GM23338 (cell line): ENCODE results near the gene ZNF335. TPM values are rescaled to one million over a fixed set of nuclear protein-coding genes. Genes with fewer than 3 reads are reported as not detected.

ENCODE experiments used
- ATAC-seq: fragments of 200-7000 bp; cut with Tn5 transposase; 3 replicates; pipeline ENCODE4 v1.9.1; 2020
- DNase-seq: peaks from one replicate; pipeline ENCODE4 v3.0.0-alpha.2; 2015; ENCODE audit warnings: low spot score
- H2AFZ ChIP-seq: fragments of 200-600 bp; sonication (generic); 2 replicates; pipeline ENCODE4 v1.8.0; 2016; ENCODE audit warnings: antibody characterized with exemption, mild to moderate bottlenecking, moderate library complexity
- H3F3A ChIP-seq: fragments of 200-600 bp; sonication (generic); replicated peaks from 2 replicates; pipeline ENCODE4 v1.8.0; 2017; ENCODE audit warnings: antibody characterized with exemption, mixed run types, low read depth
- H3K27ac ChIP-seq: fragments of 200-600 bp; sonication (generic); 2 replicates; pipeline ENCODE4 v1.6.1; 2016; ENCODE audit warnings: low read depth
- H3K27me3 ChIP-seq: fragments of 200-600 bp; sonication (generic); 2 replicates; pipeline ENCODE4 v1.8.0; 2016; ENCODE audit warnings: mild to moderate bottlenecking, mixed run types, moderate library complexity; ENCODE audit not compliant: insufficient read depth
- H3K36me3 ChIP-seq: fragments of 200-600 bp; sonication (generic); 2 replicates; pipeline ENCODE4 v1.8.0; 2016; ENCODE audit warnings: mild to moderate bottlenecking; ENCODE audit not compliant: insufficient read depth
- H3K4me1 ChIP-seq: fragments of 200-600 bp; sonication (generic); 2 replicates; pipeline ENCODE4 v1.8.0; 2016; ENCODE audit warnings: mild to moderate bottlenecking, moderate library complexity; ENCODE audit not compliant: insufficient read depth
- H3K4me2 ChIP-seq: fragments of 200-600 bp; sonication (generic); 2 replicates; pipeline ENCODE4 v1.7.1; 2017; ENCODE audit warnings: mixed run types
- H3K4me3 ChIP-seq: fragments of 200-600 bp; sonication (generic); 2 replicates; pipeline ENCODE4 v1.6.1; 2016; ENCODE audit warnings: mixed run types
- H3K79me2 ChIP-seq: fragments of 200-600 bp; sonication (generic); replicated peaks from 2 replicates; pipeline ENCODE4 v1.8.0; 2017; ENCODE audit warnings: mild to moderate bottlenecking; ENCODE audit not compliant: insufficient read depth
- H3K9me2 ChIP-seq: fragments of 200-600 bp; sonication (generic); 2 replicates; pipeline ENCODE4 v1.8.0; 2017; ENCODE audit not compliant: insufficient read depth
- H4K20me1 ChIP-seq: fragments of 200-600 bp; sonication (generic); replicated peaks from 2 replicates; pipeline ENCODE4 v1.8.0; 2017; ENCODE audit warnings: mild to moderate bottlenecking; ENCODE audit not compliant: insufficient read depth
- H3K27ac Mint-ChIP-seq: 2 replicates; pipeline ENCODE4 v1.8.0; 2020; ENCODE audit warnings: inconsistent platforms, mild to moderate bottlenecking, moderate library complexity, mixed read lengths
- H3K27me3 Mint-ChIP-seq: 3 replicates; pipeline ENCODE4 v1.8.0; 2022; ENCODE audit warnings: low read depth, mild to moderate bottlenecking, moderate library complexity, mixed read lengths, inconsistent platforms; ENCODE audit not compliant: insufficient read depth, poor library complexity
- H3K36me3 Mint-ChIP-seq: 3 replicates; pipeline ENCODE4 v1.8.0; 2021; ENCODE audit warnings: low read depth, mild to moderate bottlenecking, inconsistent platforms, moderate library complexity, mixed read lengths
- H3K4me1 Mint-ChIP-seq: 3 replicates; pipeline ENCODE4 v1.8.0; 2020; ENCODE audit warnings: mild to moderate bottlenecking, inconsistent platforms, mixed read lengths
- H3K4me3 Mint-ChIP-seq: 3 replicates; pipeline ENCODE4 v1.8.0; 2021; ENCODE audit warnings: moderate library complexity, mild to moderate bottlenecking, inconsistent platforms, mixed read lengths
- H3K9me3 Mint-ChIP-seq: 3 replicates; pipeline ENCODE4 v1.8.0; 2020; ENCODE audit warnings: moderate library complexity, mild to moderate bottlenecking, inconsistent platforms, mixed read lengths
- CREB1 ChIP-seq: fragments of 250-450 bp; sonication (Bioruptor Pico); IDR thresholded peaks from 2 replicates; pipeline ENCODE4 v1.5.0; 2020; ENCODE audit warnings: low read depth, mild to moderate bottlenecking, moderate library complexity
- CTCF ChIP-seq, 2 experiments: fragments of 200-600 bp in 1 of 2; sonication (generic) in 1 of 2; conservative IDR thresholded peaks; 2 replicates each; pipeline versions ENCODE4 v1.5.1 to v1.6.1; 2016 to 2017; ENCODE audit warnings: antibody characterized with exemption in 2 of 2, low read depth in 2 of 2, mild to moderate bottlenecking in 2 of 2, moderate library complexity in 1 of 2
- ETS1 ChIP-seq: IDR thresholded peaks from 2 replicates; pipeline ENCODE4 v1.6.1; 2016; ENCODE audit warnings: antibody characterized with exemption
- EZH2 ChIP-seq: fragments of 200-600 bp; sonication (generic); IDR thresholded peaks from one replicate; pipeline ENCODE4 v1.8.0; 2017; ENCODE audit warnings: antibody characterized with exemption, mild to moderate bottlenecking, low read depth; ENCODE audit not compliant: unreplicated experiment
- EZH2phosphoT487 ChIP-seq: fragments of 200-600 bp; sonication (generic); IDR thresholded peaks from one replicate; pipeline ENCODE4 v1.8.1; 2018; ENCODE audit warnings: antibody characterized with exemption; ENCODE audit not compliant: unreplicated experiment
- JUNB ChIP-seq: IDR thresholded peaks from one replicate; pipeline ENCODE4 v1.6.1; 2016; ENCODE audit warnings: antibody characterized with exemption; ENCODE audit not compliant: unreplicated experiment
- NANOG ChIP-seq: IDR thresholded peaks from 2 replicates; pipeline ENCODE4 v1.6.1; 2016; ENCODE audit warnings: antibody characterized with exemption, borderline replicate concordance
- POLR2AphosphoS5 ChIP-seq: IDR thresholded peaks from 2 replicates; pipeline ENCODE4 v1.6.1; 2016; ENCODE audit warnings: antibody characterized with exemption, low read depth
- REST ChIP-seq: IDR thresholded peaks from one replicate; pipeline ENCODE4 v1.6.1; 2018; ENCODE audit warnings: antibody characterized with exemption; ENCODE audit not compliant: unreplicated experiment
- STAT1 ChIP-seq: IDR thresholded peaks from one replicate; pipeline ENCODE4 v1.6.1; 2016; ENCODE audit warnings: antibody characterized with exemption; ENCODE audit not compliant: unreplicated experiment
- ZNF114 ChIP-seq: fragments of 250-450 bp; sonication (Bioruptor Pico); IDR thresholded peaks from 2 replicates; pipeline ENCODE4 v1.5.0; 2020; ENCODE audit warnings: mild to moderate bottlenecking, moderate library complexity
- ZNF331 ChIP-seq: fragments of 250-450 bp; sonication (Bioruptor Pico); IDR thresholded peaks from 2 replicates; pipeline ENCODE4 v1.5.0; 2020; ENCODE audit warnings: low read depth, mild to moderate bottlenecking, moderate library complexity
- ZNF462 ChIP-seq: fragments of 250-450 bp; sonication (Bioruptor Pico); IDR thresholded peaks from 2 replicates; pipeline ENCODE4 v1.5.0; 2020; ENCODE audit warnings: mild to moderate bottlenecking, moderate library complexity
- polyA plus RNA-seq: library from polyadenylated mRNA; unstranded; fragments of >200 nt; fragmentation: Nextera tagmentation; extraction: Ambion mirVana; gene quantifications from 2 replicates; pipeline ENCODE4 v1.2.1, GENCODE V29; 2016
- total RNA-seq: library from RNA; depleted of rRNA; stranded (reverse); fragments of >200 nt; shearing (Covaris generic); gene quantifications from 2 replicates; pipeline ENCODE4 v1.2.3, GENCODE V29; 2014

Gene ZNF335
- total and polyA plus RNA-seq, 2 experiments from 2014 or later: 7.4 to 24.2 TPM

- H3K4me1 ChIP-seq: peaks cover 18% of the 10 kb centered on the region
- H3K4me1 Mint-ChIP-seq: peaks cover 36% of the 10 kb centered on the region
- H3K4me3 ChIP-seq: no peak overlapping the region; the same call in 1 of the 2 replicates
- no peak overlapping the region for H3K27ac Mint-ChIP-seq
- peaks cover 16% of the 10 kb centered on the region for H3K27me3 ChIP-seq
- no peak overlapping the region for H2AFZ ChIP-seq
- H3K79me2 ChIP-seq: no peaks in the 10 kb centered on the region
- H3K27ac ChIP-seq: no peak overlapping the region
- H3K9me3 Mint-ChIP-seq: peaks cover 16% of the 10 kb centered on the region
- ATAC-seq: no peak
- H3K4me2 ChIP-seq: peak overlapping the region; percentile 85; the same call in 1 of the 2 replicates
- no peaks in the 10 kb centered on the region for H3K9me2 ChIP-seq
- peaks cover 24% of the 10 kb centered on the region for H3K27me3 Mint-ChIP-seq
- H3K36me3 ChIP-seq: no peaks in the 10 kb centered on the region
- no peak for DNase-seq
- H3K36me3 Mint-ChIP-seq: peaks cover 7% of the 10 kb centered on the region; the same call in 1 of the 3 replicates
- H4K20me1 ChIP-seq: no peaks in the 10 kb centered on the region
- H3F3A ChIP-seq: peaks cover 12% of the 10 kb centered on the region
- peak overlapping the region; percentile 70; the same call in 2 of the 3 replicates for H3K4me3 Mint-ChIP-seq
- TF ChIP-seq JUNB: no peak
- no peak for TF ChIP-seq REST
- no peak for TF ChIP-seq EZH2phosphoT487
- no peak for TF ChIP-seq CREB1 (CRISPR knock-in tag)
- no peak for TF ChIP-seq EZH2
- TF ChIP-seq ETS1: no peak
- no peak for TF ChIP-seq ZNF331
- TF ChIP-seq NANOG: no peak
- TF ChIP-seq ZNF114 (CRISPR knock-in tag): no peak
- TF ChIP-seq CTCF (conservative IDR thresholded peaks at IDR 0.05; ENCODE audit: low read depth in 2 of 2): no peak
- TF ChIP-seq STAT1: no peak
- no peak for TF ChIP-seq ZNF462 (CRISPR knock-in tag)
- no peak for TF ChIP-seq POLR2AphosphoS5
Observed at GRCh38 chr20:46012921-46013320, 40.9 kb upstream of the ZNF335 start.
